WTC11 (cell line): ENCODE measurements around the gene EIF5.

Experiments used
- ATF1 ChIP-seq: sonication (generic); formaldehyde crosslinking; IDR thresholded peaks from 2 replicates; pipeline ENCODE4 v1.8.1; 2023; ENCODE audit warnings: mild to moderate bottlenecking, moderate library complexity, missing genetic modification reagents
- CBFB ChIP-seq: sonication (generic); formaldehyde crosslinking; IDR thresholded peaks from 2 replicates; pipeline ENCODE4 v1.8.1; 2022; ENCODE audit warnings: mild to moderate bottlenecking, low read depth, missing genetic modification reagents
- FOXK1 ChIP-seq: sonication (generic); formaldehyde crosslinking; IDR thresholded peaks from 2 replicates; pipeline ENCODE4 v1.8.0; 2022; ENCODE audit warnings: mild to moderate bottlenecking, moderate library complexity, missing genetic modification reagents
- NFE2L1 ChIP-seq: sonication (generic); formaldehyde crosslinking; IDR thresholded peaks from 2 replicates; pipeline ENCODE4 v1.8.1; 2023; ENCODE audit warnings: missing genetic modification reagents
- NR3C1 ChIP-seq: sonication (generic); formaldehyde crosslinking; conservative IDR thresholded peaks from 2 replicates; pipeline ENCODE4 v1.8.1; 2023; ENCODE audit warnings: low read depth, mild to moderate bottlenecking, missing genetic modification reagents
- SMAD3 ChIP-seq: sonication (generic); formaldehyde crosslinking; IDR thresholded peaks from 2 replicates; pipeline ENCODE4 v1.8.0; 2022; ENCODE audit warnings: missing genetic modification reagents, mild to moderate bottlenecking, borderline replicate concordance
- SMAD4 ChIP-seq: sonication (generic); formaldehyde crosslinking; IDR thresholded peaks from 2 replicates; pipeline ENCODE4 v1.8.0; 2022; ENCODE audit warnings: mild to moderate bottlenecking, missing genetic modification reagents
- SP1 ChIP-seq: sonication (generic); formaldehyde crosslinking; conservative IDR thresholded peaks from 2 replicates; pipeline ENCODE4 v1.8.1; 2022; ENCODE audit warnings: missing genetic modification reagents
- TF ChIP-seq, protein P1 (sequence below): fragments of 200-600 bp; IDR thresholded peaks from 2 replicates; pipeline ENCODE4 v1.8.0; 2022; ENCODE audit warnings: antibody characterized with exemption
- TF ChIP-seq, protein P2 (sequence below): sonication (generic); formaldehyde crosslinking; IDR thresholded peaks from 2 replicates; pipeline ENCODE4 v1.8.0; 2022; ENCODE audit warnings: mild to moderate bottlenecking, missing genetic modification reagents
- TF ChIP-seq, protein P3 (sequence below): sonication (generic); formaldehyde crosslinking; IDR thresholded peaks from 2 replicates; pipeline ENCODE4 v1.8.1; 2022; ENCODE audit warnings: mild to moderate bottlenecking, moderate library complexity, missing genetic modification reagents

DNA sequence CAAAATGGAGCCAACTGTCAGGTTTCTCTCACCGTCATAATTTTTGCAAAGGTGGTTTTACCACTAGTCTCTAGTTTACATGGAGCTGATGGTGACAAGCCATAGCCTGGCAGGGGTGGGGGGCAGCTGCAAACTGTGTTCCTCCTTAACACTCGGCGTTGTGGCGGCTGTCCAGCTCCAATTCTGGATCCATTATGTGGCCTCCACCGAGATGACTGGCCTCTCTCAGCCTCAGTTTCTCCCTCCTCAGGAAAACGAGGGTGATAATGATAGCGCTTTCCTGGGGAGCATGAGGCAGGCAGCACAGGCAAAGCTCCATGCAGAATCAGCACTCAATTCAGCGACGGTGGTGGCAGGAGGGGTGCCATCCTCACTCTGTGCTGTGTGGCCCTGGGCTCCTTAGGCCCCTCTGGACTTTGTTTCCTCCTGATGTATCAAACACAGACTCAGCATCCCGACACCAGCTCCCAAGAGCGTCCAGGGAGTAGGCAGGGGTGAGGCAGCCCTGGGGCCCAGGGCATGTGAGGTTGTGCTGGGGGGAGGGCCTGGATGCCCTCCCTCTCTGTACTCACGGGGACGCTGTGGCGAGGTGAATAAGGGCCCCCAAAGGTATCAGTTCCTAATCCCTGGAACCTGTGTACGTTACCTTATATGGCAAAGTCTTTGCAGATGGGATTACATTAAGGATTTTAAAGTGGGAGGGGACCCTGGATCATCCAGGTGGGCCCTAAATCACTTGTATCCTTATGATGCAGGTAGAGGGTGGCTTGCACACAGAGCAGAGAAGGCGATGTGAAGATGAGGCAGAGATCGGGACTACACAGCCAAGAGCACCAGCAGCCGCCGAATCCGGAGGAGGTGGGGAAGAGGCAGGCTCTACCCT, 46.8 kb upstream of the EIF5 start:
- TF ChIP-seq NR3C1 (no peak), FOXK1 (CRISPR knock-in tag) (no peak), NFE2L1 (CRISPR knock-in tag) (no peak), SMAD3 (CRISPR knock-in tag) (no peak), SP1 (no peak), SMAD4 (CRISPR knock-in tag) (no peak), CBFB (no peak), ATF1 (CRISPR knock-in tag) (no peak)
- TF ChIP-seq, protein P1, sequence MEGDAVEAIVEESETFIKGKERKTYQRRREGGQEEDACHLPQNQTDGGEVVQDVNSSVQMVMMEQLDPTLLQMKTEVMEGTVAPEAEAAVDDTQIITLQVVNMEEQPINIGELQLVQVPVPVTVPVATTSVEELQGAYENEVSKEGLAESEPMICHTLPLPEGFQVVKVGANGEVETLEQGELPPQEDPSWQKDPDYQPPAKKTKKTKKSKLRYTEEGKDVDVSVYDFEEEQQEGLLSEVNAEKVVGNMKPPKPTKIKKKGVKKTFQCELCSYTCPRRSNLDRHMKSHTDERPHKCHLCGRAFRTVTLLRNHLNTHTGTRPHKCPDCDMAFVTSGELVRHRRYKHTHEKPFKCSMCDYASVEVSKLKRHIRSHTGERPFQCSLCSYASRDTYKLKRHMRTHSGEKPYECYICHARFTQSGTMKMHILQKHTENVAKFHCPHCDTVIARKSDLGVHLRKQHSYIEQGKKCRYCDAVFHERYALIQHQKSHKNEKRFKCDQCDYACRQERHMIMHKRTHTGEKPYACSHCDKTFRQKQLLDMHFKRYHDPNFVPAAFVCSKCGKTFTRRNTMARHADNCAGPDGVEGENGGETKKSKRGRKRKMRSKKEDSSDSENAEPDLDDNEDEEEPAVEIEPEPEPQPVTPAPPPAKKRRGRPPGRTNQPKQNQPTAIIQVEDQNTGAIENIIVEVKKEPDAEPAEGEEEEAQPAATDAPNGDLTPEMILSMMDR: no peak
- TF ChIP-seq, protein P2, sequence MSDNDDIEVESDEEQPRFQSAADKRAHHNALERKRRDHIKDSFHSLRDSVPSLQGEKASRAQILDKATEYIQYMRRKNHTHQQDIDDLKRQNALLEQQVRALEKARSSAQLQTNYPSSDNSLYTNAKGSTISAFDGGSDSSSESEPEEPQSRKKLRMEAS (CRISPR knock-in tag): no peak
- TF ChIP-seq, protein P3, sequence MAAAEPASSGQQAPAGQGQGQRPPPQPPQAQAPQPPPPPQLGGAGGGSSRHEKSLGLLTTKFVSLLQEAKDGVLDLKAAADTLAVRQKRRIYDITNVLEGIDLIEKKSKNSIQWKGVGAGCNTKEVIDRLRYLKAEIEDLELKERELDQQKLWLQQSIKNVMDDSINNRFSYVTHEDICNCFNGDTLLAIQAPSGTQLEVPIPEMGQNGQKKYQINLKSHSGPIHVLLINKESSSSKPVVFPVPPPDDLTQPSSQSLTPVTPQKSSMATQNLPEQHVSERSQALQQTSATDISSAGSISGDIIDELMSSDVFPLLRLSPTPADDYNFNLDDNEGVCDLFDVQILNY (CRISPR knock-in tag): no peak
